DND-41 (cell line): Measurements from ENCODE around the gene ME3.

ENCODE experiments used
- CTCF ChIP-seq: IDR thresholded peaks from 2 replicates; pipeline ENCODE4 v1.5.1; 2012; ENCODE audit warnings: borderline replicate concordance, low read length, moderate library complexity, mild to moderate bottlenecking; ENCODE audit not compliant: poor library complexity, severe bottlenecking; ENCODE audit errors: extremely low read depth
- EZH2 ChIP-seq: IDR thresholded peaks from 3 replicates; pipeline ENCODE4 v1.6.1; 2012; ENCODE audit warnings: borderline replicate concordance, low read depth, mild to moderate bottlenecking, moderate library complexity, low read length, inconsistent platforms; ENCODE audit not compliant: severe bottlenecking

- TF ChIP-seq CTCF = no peak
- TF ChIP-seq EZH2 = no peak
These were observed 208.5 kb downstream of the ME3 start for GRCh38 chr11:86463955-86464354.
